Activated T-cell treated with anti-CD3 and anti-CD28 coated beads, Interleukin-2, amount 50 U/mL, for 72 hours (primary cell): ENCODE results near the gene MPC1. TPM values are rescaled to one million over a fixed set of nuclear protein-coding genes. Genes with fewer than 3 reads are reported as not detected.
"Not testable (repeated sequence)": the region's sequence is repeated elsewhere in the genome, so short reads cannot be mapped to it uniquely, and the experiment has no call there.

ENCODE experiments used
- ATAC-seq, 2 donors: fragments of 150-1000 bp; cut with Tn5 transposase; replicated peaks in 1 of 2; 2 replicates each; pipeline ENCODE4 v1.10.0; 2021; ENCODE audit warnings: moderate library complexity in 2 of 2, mild to moderate bottlenecking in 1 of 2
- DNase-seq, 2 donors: peaks; one replicate each; pipeline ENCODE4 v3.0.0; 2021 to 2022; ENCODE audit warnings: mixed read lengths in 1 of 2
- H3K27ac Mint-ChIP-seq: one replicate; pipeline ENCODE4 v1.8.0; 2022; ENCODE audit warnings: mild to moderate bottlenecking, moderate library complexity, mixed read lengths
- H3K27me3 Mint-ChIP-seq: one replicate; pipeline ENCODE4 v1.8.0; 2022; ENCODE audit warnings: low read depth, mixed read lengths
- H3K36me3 Mint-ChIP-seq, 2 donors: one replicate each; pipeline ENCODE4 v1.8.0; 2022; ENCODE audit warnings: mixed read lengths in 2 of 2, mild to moderate bottlenecking in 1 of 2; ENCODE audit not compliant: insufficient read depth in 2 of 2
- H3K4me1 Mint-ChIP-seq: one replicate; pipeline ENCODE4 v1.8.0; 2022; ENCODE audit warnings: low read depth, mixed read lengths
- H3K4me3 Mint-ChIP-seq, 2 donors: one replicate each; pipeline ENCODE4 v1.8.0; 2022; ENCODE audit warnings: mild to moderate bottlenecking in 2 of 2, mixed read lengths in 2 of 2, moderate library complexity in 2 of 2
- H3K9me3 Mint-ChIP-seq, 2 donors: one replicate each; pipeline ENCODE4 v1.8.0; 2022; ENCODE audit warnings: mixed read lengths in 2 of 2
- total RNA-seq, 2 donors: library from RNA; stranded (reverse); gene quantifications; one replicate each; pipeline ENCODE4 v1.2.3, GENCODE V29; 2022

MPC1 gene
- total RNA-seq, 2 donors from 2014 or later = 23.6 to 26.8 TPM

GRCh38 chr6:166383802-166384363, 1.1 kb upstream of the MPC1 start:
- peak overlapping the region; percentile 81 to 85 for H3K4me3 Mint-ChIP-seq
- H3K4me1 Mint-ChIP-seq = peaks cover 17% of the 10 kb centered on the region
- not testable (repeated sequence) for H3K9me3 Mint-ChIP-seq, ATAC-seq, H3K27me3 Mint-ChIP-seq, H3K36me3 Mint-ChIP-seq
- peak overlapping the region; percentile 75 for H3K27ac Mint-ChIP-seq
- DNase-seq = peak; percentile 29 to 35

GRCh38 chr6:166382500-166382932, 224 bp downstream of the MPC1 start:
- no peak for DNase-seq
- no peaks in the 10 kb centered on the region for H3K27me3 Mint-ChIP-seq
- ATAC-seq = no peak
- H3K4me3 Mint-ChIP-seq = peak overlapping the region; percentile 92 to 95
- H3K4me1 Mint-ChIP-seq = peaks cover 17% of the 10 kb centered on the region
- H3K36me3 Mint-ChIP-seq = no peaks in the 10 kb centered on the region
- no peaks in the 10 kb centered on the region for H3K9me3 Mint-ChIP-seq
- no peak overlapping the region for H3K27ac Mint-ChIP-seq

GRCh38 chr6:166381733-166382499, 824 bp downstream of the MPC1 start:
- DNase-seq = peak; percentile 81 to 86
- Mint-ChIP-seq H3K4me3 (peak overlapping the region; percentile 92 to 95), H3K27ac (peak overlapping the region; percentile 36), H3K27me3 (no peaks in the 10 kb centered on the region), H3K36me3 (no peaks in the 10 kb centered on the region), H3K9me3 (no peaks in the 10 kb centered on the region), H3K4me1 (peaks cover 17% of the 10 kb centered on the region)
- peak; percentile 39 to 47 for ATAC-seq

- peak overlapping the region; percentile 92 to 95 for H3K4me3 Mint-ChIP-seq
- no peaks in the 10 kb centered on the region for H3K9me3 Mint-ChIP-seq
- DNase-seq = no peak
- no peaks in the 10 kb centered on the region for H3K36me3 Mint-ChIP-seq
- peaks cover 17% of the 10 kb centered on the region for H3K4me1 Mint-ChIP-seq
- no peaks in the 10 kb centered on the region for H3K27me3 Mint-ChIP-seq
- ATAC-seq = no peak
- H3K27ac Mint-ChIP-seq = peak overlapping the region; percentile 36
Observed at GRCh38 chr6:166381381-166381732, 1.4 kb downstream of the MPC1 start.

- no peaks in the 10 kb centered on the region for H3K27me3 Mint-ChIP-seq
- no peaks in the 10 kb centered on the region for H3K36me3 Mint-ChIP-seq
- no peaks in the 10 kb centered on the region for H3K9me3 Mint-ChIP-seq
- no peak overlapping the region for H3K27ac Mint-ChIP-seq
- H3K4me1 Mint-ChIP-seq = peaks cover 17% of the 10 kb centered on the region
- H3K4me3 Mint-ChIP-seq = no peak overlapping the region
- ATAC-seq (no peak), DNase-seq (no peak)
Observed at GRCh38 chr6:166379800-166380199, 2.9 kb downstream of the MPC1 start.

GRCh38 chr6:166379103-166379586, 3.6 kb downstream of the MPC1 start:
- no peak overlapping the region for H3K27ac Mint-ChIP-seq
- no peaks in the 10 kb centered on the region for H3K9me3 Mint-ChIP-seq
- no peak for DNase-seq
- H3K27me3 Mint-ChIP-seq = no peaks in the 10 kb centered on the region
- no peak for ATAC-seq
- H3K36me3 Mint-ChIP-seq = no peaks in the 10 kb centered on the region
- no peak overlapping the region for H3K4me3 Mint-ChIP-seq
- peaks cover 13% of the 10 kb centered on the region for H3K4me1 Mint-ChIP-seq

- DNase-seq (no peak), ATAC-seq (no peak)
- Mint-ChIP-seq H3K36me3 (no peaks in the 10 kb centered on the region), H3K27me3 (no peaks in the 10 kb centered on the region), H3K4me3 (no peak overlapping the region), H3K4me1 (peaks cover 10% of the 10 kb centered on the region), H3K9me3 (no peaks in the 10 kb centered on the region), H3K27ac (peak overlapping the region; percentile 35)
Observed at GRCh38 chr6:166377721-166378120, 5.0 kb downstream of the MPC1 start.

- peak; percentile 43 to 48 for ATAC-seq
- DNase-seq = no peak
- H3K36me3 Mint-ChIP-seq = no peaks in the 10 kb centered on the region
- no peak overlapping the region for H3K4me3 Mint-ChIP-seq
- no peaks in the 10 kb centered on the region for H3K9me3 Mint-ChIP-seq
- H3K27me3 Mint-ChIP-seq = no peaks in the 10 kb centered on the region
- H3K4me1 Mint-ChIP-seq = no peaks in the 10 kb centered on the region
- no peak overlapping the region for H3K27ac Mint-ChIP-seq
Observed at GRCh38 chr6:166375013-166375412, 7.7 kb downstream of the MPC1 start.

- no peak overlapping the region for H3K27ac Mint-ChIP-seq
Observed at GRCh38 chr6:166370489-166370888, 12.3 kb downstream of the MPC1 start.

GRCh38 chr6:166369782-166370181, 13.0 kb downstream of the MPC1 start:
- Mint-ChIP-seq H3K4me1 (no peaks in the 10 kb centered on the region), H3K27me3 (no peaks in the 10 kb centered on the region), H3K27ac (no peak overlapping the region), H3K9me3 (no peaks in the 10 kb centered on the region), H3K36me3 (no peaks in the 10 kb centered on the region), H3K4me3 (no peak overlapping the region)
- DNase-seq (no peak), ATAC-seq (no peak)

More at GRCh38 chr6:166370489-166370888, 12.3 kb downstream of the MPC1 start:
- Mint-ChIP-seq H3K4me3 (no peak overlapping the region), H3K27me3 (no peaks in the 10 kb centered on the region), H3K9me3 (no peaks in the 10 kb centered on the region), H3K4me1 (no peaks in the 10 kb centered on the region), H3K36me3 (no peaks in the 10 kb centered on the region)
- ATAC-seq = no peak
- DNase-seq = no peak

GRCh38 chr6:166366921-166367320, 15.8 kb downstream of the MPC1 start:
- H3K36me3 Mint-ChIP-seq = no peaks in the 10 kb centered on the region
- DNase-seq (no peak), ATAC-seq (no peak)
- H3K27ac Mint-ChIP-seq = no peak overlapping the region
- H3K4me3 Mint-ChIP-seq = no peak overlapping the region
- no peaks in the 10 kb centered on the region for H3K4me1 Mint-ChIP-seq
- no peaks in the 10 kb centered on the region for H3K27me3 Mint-ChIP-seq
- no peaks in the 10 kb centered on the region for H3K9me3 Mint-ChIP-seq

- H3K27ac Mint-ChIP-seq = no peak overlapping the region
- no peak for ATAC-seq
- H3K4me1 Mint-ChIP-seq = no peaks in the 10 kb centered on the region
- H3K27me3 Mint-ChIP-seq = no peaks in the 10 kb centered on the region
- no peak overlapping the region for H3K4me3 Mint-ChIP-seq
- no peaks in the 10 kb centered on the region for H3K9me3 Mint-ChIP-seq
- DNase-seq = no peak
- H3K36me3 Mint-ChIP-seq = no peaks in the 10 kb centered on the region
Observed at GRCh38 chr6:166365806-166366205, 16.9 kb downstream of the MPC1 start.

GRCh38 chr6:166365221-166365620, 17.5 kb downstream of the MPC1 start:
- Mint-ChIP-seq H3K27me3 (peaks cover 3% of the 10 kb centered on the region), H3K27ac (no peak overlapping the region), H3K9me3 (no peaks in the 10 kb centered on the region), H3K36me3 (no peaks in the 10 kb centered on the region), H3K4me3 (no peak overlapping the region), H3K4me1 (no peaks in the 10 kb centered on the region)
- DNase-seq (no peak), ATAC-seq (no peak)

- DNase-seq (no peak), ATAC-seq (no peak)
- H3K27me3 Mint-ChIP-seq = peaks cover 10% of the 10 kb centered on the region
- H3K27ac Mint-ChIP-seq = no peak overlapping the region
- no peaks in the 10 kb centered on the region for H3K36me3 Mint-ChIP-seq
- H3K9me3 Mint-ChIP-seq = no peaks in the 10 kb centered on the region
- H3K4me1 Mint-ChIP-seq = no peaks in the 10 kb centered on the region
- H3K4me3 Mint-ChIP-seq = no peak overlapping the region
Observed at GRCh38 chr6:166364456-166364855, 18.3 kb downstream of the MPC1 start.
